Keratinocyte (primary cell): Measurements from ENCODE around the gene TLN1.

Experiments
- CTCF ChIP-seq, 3 experiments: IDR thresholded peaks in 1 of 3; conservative IDR thresholded peaks in 1 of 3; optimal IDR thresholded peaks in 1 of 3; 2 replicates in 2 of 3; 3 replicates in 1 of 3; pipeline versions ENCODE3 to v1.5.1; 2011; ENCODE audit warnings: low read length in 3 of 3, mild to moderate bottlenecking in 3 of 3, moderate library complexity in 2 of 3, control low read depth in 1 of 3, inconsistent platforms in 1 of 3; ENCODE audit not compliant: insufficient read depth in 2 of 3; ENCODE audit errors: extremely low read depth in 1 of 3
- EZH2 ChIP-seq: IDR thresholded peaks from one replicate; pipeline ENCODE4 v1.6.1; 2012; ENCODE audit warnings: inconsistent platforms, mild to moderate bottlenecking, low read length, moderate library complexity

- TF ChIP-seq CTCF (optimal IDR thresholded peaks at IDR 0.05 in 1 of 3, IDR thresholded peaks at IDR 0.05 in 1 of 3, conservative IDR thresholded peaks at IDR 0.05 in 1 of 3; ENCODE audit: extremely low read depth in 1 of 3, insufficient read depth in 2 of 3, low read length in 3 of 3) (no peak), EZH2 (no peak)
Observed at GRCh38 chr9:35685506-35685905, 46.5 kb downstream of the TLN1 start.
